ENCODE results near the gene TADA3. TPM values are rescaled to one million over a fixed set of nuclear protein-coding genes. Genes with fewer than 3 reads are reported as not detected.

TADA3 gene
- total and polyA plus RNA-seq, 9 of the 15 experiments (the other 6 are each of a cell fraction or from before 2014, with no cell fraction given), result 4.1 to 110 (median 74.8) TPM

DNA sequence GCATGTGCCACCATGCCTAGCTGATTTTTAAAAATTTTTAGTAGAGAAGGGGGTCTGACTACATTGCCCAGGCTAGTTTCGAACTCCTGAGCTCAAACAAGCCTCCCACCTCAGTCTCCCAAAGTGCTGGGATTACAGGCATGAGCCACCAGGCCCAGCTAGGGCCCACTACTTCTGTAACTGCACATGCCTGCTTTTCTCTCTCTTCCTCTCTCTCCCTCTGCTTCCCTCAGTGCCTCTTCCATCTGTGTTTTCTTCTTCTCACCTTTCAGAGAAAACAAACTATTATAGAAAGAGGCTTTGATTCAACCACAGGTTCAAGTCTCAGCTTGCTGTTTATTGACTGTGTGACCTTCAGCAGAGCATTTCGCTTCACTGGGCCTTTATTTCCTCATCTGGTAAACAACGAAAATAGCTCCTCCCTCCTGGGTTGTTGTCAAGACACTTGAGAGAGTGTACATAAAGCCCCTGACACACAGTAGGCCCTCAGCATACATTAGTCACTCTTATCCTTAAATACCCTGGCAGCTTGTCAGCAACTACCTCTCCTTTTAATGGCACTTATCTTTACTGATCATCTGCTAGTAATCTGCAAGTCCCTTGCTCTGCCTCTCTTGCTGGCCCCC lies 10.2 kb downstream of the TADA3 start:
- Histone ChIP-seq H3K9me3 (replicated peaks; ENCODE audit: control insufficient read depth, insufficient read depth, low read depth, low read length) (no peaks in the 10 kb centered on the region), H3K36me3 (ENCODE audit: control insufficient read depth, insufficient read depth, low read length) (peaks cover 55% of the 10 kb centered on the region), H3K79me2 (ENCODE audit: control insufficient read depth, insufficient read depth, low read length) (no peaks in the 10 kb centered on the region), H3K27ac (ENCODE audit: extremely low read depth, low read depth, low read length) (no peak overlapping the region), H3K9me1 (ENCODE audit: control insufficient read depth, insufficient read depth, low read length) (no peaks in the 10 kb centered on the region), H3K4me3 (no peak overlapping the region), H3K9ac (ENCODE audit: insufficient read depth in 1 of 2, low read depth in 2 of 2, low read length in 2 of 2) (no peak overlapping the region; a peak in 1 of 4 replicates), H3K27me3 (ENCODE audit: control insufficient read depth in 2 of 2, insufficient read depth in 2 of 2, low read length in 2 of 2) (no peaks in the 10 kb centered on the region), H3K4me1 (replicated peaks in 1 of 2; ENCODE audit: control insufficient read depth in 2 of 2, insufficient read depth in 2 of 2, low read length in 2 of 2) (peaks cover 33% of the 10 kb centered on the region in 2 experiments), H3K4me2 (ENCODE audit: insufficient read depth, low read length) (no peak overlapping the region), H4K20me1 (replicated peaks; ENCODE audit: control insufficient read depth, insufficient read depth, low read length) (no peaks in the 10 kb centered on the region), H2AFZ (ENCODE audit: low read depth, low read length) (no peak overlapping the region)
- TF ChIP-seq ZKSCAN1 (IDR thresholded peaks at IDR 0.05; ENCODE audit: low read depth, low read length), result peak; percentile 96
- TF ChIP-seq ARID1B (IDR thresholded peaks at IDR 0.05), result peak; percentile 34; the same call in 1 of the 2 replicates
- TF ChIP-seq, protein P1, sequence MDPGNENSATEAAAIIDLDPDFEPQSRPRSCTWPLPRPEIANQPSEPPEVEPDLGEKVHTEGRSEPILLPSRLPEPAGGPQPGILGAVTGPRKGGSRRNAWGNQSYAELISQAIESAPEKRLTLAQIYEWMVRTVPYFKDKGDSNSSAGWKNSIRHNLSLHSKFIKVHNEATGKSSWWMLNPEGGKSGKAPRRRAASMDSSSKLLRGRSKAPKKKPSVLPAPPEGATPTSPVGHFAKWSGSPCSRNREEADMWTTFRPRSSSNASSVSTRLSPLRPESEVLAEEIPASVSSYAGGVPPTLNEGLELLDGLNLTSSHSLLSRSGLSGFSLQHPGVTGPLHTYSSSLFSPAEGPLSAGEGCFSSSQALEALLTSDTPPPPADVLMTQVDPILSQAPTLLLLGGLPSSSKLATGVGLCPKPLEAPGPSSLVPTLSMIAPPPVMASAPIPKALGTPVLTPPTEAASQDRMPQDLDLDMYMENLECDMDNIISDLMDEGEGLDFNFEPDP (CRISPR knock-in tag; IDR thresholded peaks at IDR 0.05), result no peak
- no peak for TF ChIP-seq HDAC8 (tag; IDR thresholded peaks at IDR 0.05)
- TF ChIP-seq ZNF408 (CRISPR knock-in tag; IDR thresholded peaks at IDR 0.05; ENCODE audit: low read depth), result no peak
- peak; percentile 65; the same call in 1 of the 2 replicates for TF ChIP-seq FOSL1 (tag; conservative IDR thresholded peaks at IDR 0.05)
- TF ChIP-seq CBFA2T2 (conservative IDR thresholded peaks at IDR 0.05), result 0 out of 2 replicates have a peak, but pooled peaks have one; percentile 9
- TF ChIP-seq MAFF (IDR thresholded peaks at IDR 0.05; ENCODE audit: low read length), result no peak
- peak; percentile 75; the same call in 1 of the 2 replicates for TF ChIP-seq FOXJ2 (tag; IDR thresholded peaks at IDR 0.05)
- TF ChIP-seq CBFA2T3 (IDR thresholded peaks at IDR 0.05), result peak; percentile 49
- intact Hi-C loops (cut with micrococcal nuclease) (loop anchor here (5.0 kb wide), 1 partner anchor 150 kb away; the partner anchor contains the start of gene CRELD1), in situ Hi-C loops (cut with MboI) (no loop called here)
- DNase-seq (ENCODE audit: extremely low read depth in 1 of 4, low spot score in 3 of 4) (no peak), ATAC-seq (no peak), FAIRE-seq (no peak)
- BruUV-seq (replicated peaks), result no TSS peak
- POLR2A ChIA-PET, result interaction anchor here (0.8 to 3.1 kb wide), 6 partner anchors 8 to 32 kb away, joined by 3 to 21 read pairs (median 6); partner anchors contain the start of genes ARPC4 and OGG1
- 67% methylated on average over 3 of the region's 3 CpGs for WGBS (ENCODE audit: insufficient coverage, low coverage, missing lambda C conversion rate)
- CTCF ChIA-PET (ENCODE audit: low intra/inter-chr PET ratio), result interaction anchor here (0.6 kb wide), 1 partner anchor 1102 kb away, joined by 4 read pairs; no protein-coding TSS in a partner anchor

Data from K562 (cell line).